ENCODE results near the gene ANXA11. TPM values are rescaled to one million over a fixed set of nuclear protein-coding genes. Genes with fewer than 3 reads are reported as not detected.
A peak's percentile ranks its signal among the peaks of the same experiment; 100 is the strongest.
"Not testable (repeated sequence)": the region's sequence is repeated elsewhere in the genome, so short reads cannot be mapped to it uniquely, and the experiment has no call there.

ANXA11 gene
- total RNA-seq, 1 experiment from 2014 or later = 181 TPM

DNA sequence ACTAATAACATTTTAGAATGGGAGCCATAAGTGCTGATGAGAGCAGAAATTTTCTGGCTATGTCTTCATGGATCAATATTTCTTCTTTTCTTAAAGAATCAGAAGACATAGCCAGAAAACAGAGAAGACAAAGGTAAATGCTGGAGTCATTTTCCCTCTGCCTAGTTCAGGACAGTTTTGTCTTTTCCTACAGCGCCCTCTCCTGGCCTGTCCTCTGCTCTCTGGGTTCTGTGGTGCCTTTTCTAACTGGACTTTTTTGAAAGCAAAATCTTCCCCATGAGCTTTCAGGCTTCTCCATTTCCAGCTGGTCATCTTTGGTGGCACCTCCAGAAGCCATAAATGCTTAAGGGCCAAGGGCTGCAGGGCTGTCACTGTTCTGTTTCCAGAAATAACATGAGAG lies 45.1 kb upstream of the ANXA11 start:
- CTCF ChIA-PET; H3K9me3 ChIP-seq (ENCODE audit: control insufficient read depth in 1 of 2, insufficient read depth in 1 of 2, low read depth in 1 of 2, low read length in 2 of 2); H3K27ac ChIP-seq (ENCODE audit: low read depth, low read length); H4K20me1 ChIP-seq (ENCODE audit: insufficient read depth); H3K4me2 ChIP-seq (ENCODE audit: low read length); H3K79me2 ChIP-seq (ENCODE audit: insufficient read depth, low read length); H3K4me1 ChIP-seq (ENCODE audit: control insufficient read depth in 1 of 2, insufficient read depth in 2 of 2, low read length in 2 of 2); RAD21 ChIA-PET (ENCODE audit: low non-redundant PET in 1 of 2, low total read pairs in 2 of 2, uncharacterized antibody in 2 of 2, unreplicated experiment in 2 of 2); H3K27me3 ChIP-seq (ENCODE audit: insufficient read depth, low read length); H3K9me2 ChIP-seq (ENCODE audit: insufficient read depth); H3K4me3 ChIP-seq (replicated peaks in 1 of 2; ENCODE audit: low read depth in 1 of 2, low read length in 2 of 2); BruUV-seq (replicated peaks); H3K9ac ChIP-seq (ENCODE audit: low read length); H2AFZ ChIP-seq (ENCODE audit: low read depth, low read length, poor library complexity, severe bottlenecking); H3K36me3 ChIP-seq (ENCODE audit: control insufficient read depth in 1 of 2, insufficient read depth in 2 of 2, low read length in 2 of 2); DNase-seq (ENCODE audit: low read depth, low spot score); POLR2A ChIA-PET: not testable (repeated sequence)
- peak; percentile 93 for ATAC-seq
- intact Hi-C loops (cut with micrococcal nuclease) = loop anchor here (10.0 kb wide), 3 partner anchors 196 to 284 kb away; partner anchors contain the start of gene SH2D4B

GRCh38 chr10:80249906-80250305 lies 44.6 kb upstream of the ANXA11 start:
- H3K4me1 ChIP-seq (ENCODE audit: control insufficient read depth in 1 of 2, insufficient read depth in 2 of 2, low read length in 2 of 2); H2AFZ ChIP-seq (ENCODE audit: low read depth, low read length, poor library complexity, severe bottlenecking); H3K27me3 ChIP-seq (ENCODE audit: insufficient read depth, low read length); H3K79me2 ChIP-seq (ENCODE audit: insufficient read depth, low read length); POLR2A ChIA-PET; RAD21 ChIA-PET (ENCODE audit: low non-redundant PET in 1 of 2, low total read pairs in 2 of 2, uncharacterized antibody in 2 of 2, unreplicated experiment in 2 of 2); H3K4me3 ChIP-seq (replicated peaks in 1 of 2; ENCODE audit: low read depth in 1 of 2, low read length in 2 of 2); ATAC-seq; H3K27ac ChIP-seq (ENCODE audit: low read depth, low read length); BruUV-seq (replicated peaks); H3K36me3 ChIP-seq (ENCODE audit: control insufficient read depth in 1 of 2, insufficient read depth in 2 of 2, low read length in 2 of 2); H3K9me2 ChIP-seq (ENCODE audit: insufficient read depth); H3K9ac ChIP-seq (ENCODE audit: low read length); H3K4me2 ChIP-seq (ENCODE audit: low read length); DNase-seq (ENCODE audit: low read depth, low spot score); H3K9me3 ChIP-seq (ENCODE audit: control insufficient read depth in 1 of 2, insufficient read depth in 1 of 2, low read depth in 1 of 2, low read length in 2 of 2); H4K20me1 ChIP-seq (ENCODE audit: insufficient read depth); CTCF ChIA-PET: not testable (repeated sequence)
- intact Hi-C loops (cut with micrococcal nuclease) = loop anchor here (10.0 kb wide), 3 partner anchors 195 to 285 kb away; partner anchors contain the start of gene SH2D4B

DNA sequence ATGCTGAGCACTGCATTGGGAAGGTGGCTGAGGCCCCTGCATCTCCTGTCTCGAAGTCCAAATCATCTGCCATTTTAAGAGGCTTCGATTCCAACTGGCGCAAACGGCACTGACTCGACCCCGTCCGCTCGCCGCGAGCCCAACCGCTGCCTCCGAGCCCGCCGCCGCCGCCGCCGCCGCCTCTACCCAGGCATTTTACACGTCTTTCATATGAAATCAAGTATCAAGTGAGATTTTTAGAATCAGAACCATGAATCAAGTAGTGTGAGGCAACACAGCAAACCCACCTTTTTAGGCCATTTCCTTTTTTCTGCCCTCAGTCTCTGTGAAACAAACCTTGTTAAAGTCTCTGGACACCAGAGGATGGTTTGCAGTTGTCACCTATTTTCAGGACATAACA lies 42.3 kb upstream of the ANXA11 start:
- H3K27ac ChIP-seq (ENCODE audit: low read depth, low read length); H3K4me3 ChIP-seq (replicated peaks in 1 of 2; ENCODE audit: low read depth in 1 of 2, low read length in 2 of 2): not testable (repeated sequence)

DNA sequence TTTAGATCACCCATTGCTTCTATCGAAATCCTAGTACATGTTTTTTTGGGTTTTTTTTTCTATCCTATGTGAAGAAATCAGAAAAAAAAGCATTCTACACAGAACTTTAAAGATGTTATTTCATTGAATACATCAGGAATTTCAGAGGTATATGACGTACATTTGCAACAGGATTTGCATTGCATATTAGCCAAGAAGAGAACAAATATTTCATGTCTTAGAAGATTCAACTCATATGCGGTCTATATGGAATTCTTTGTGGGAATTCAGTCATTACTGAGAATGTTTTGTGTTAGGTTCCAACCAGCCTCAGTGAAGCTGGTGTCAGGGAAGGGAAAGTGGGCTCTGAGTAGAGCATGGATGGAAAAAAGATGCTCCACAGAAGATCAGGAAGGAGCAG lies 39.0 kb upstream of the ANXA11 start:
- POLR2A ChIA-PET; H3K27me3 ChIP-seq (ENCODE audit: insufficient read depth, low read length); H3K4me3 ChIP-seq (replicated peaks in 1 of 2; ENCODE audit: low read depth in 1 of 2, low read length in 2 of 2); ATAC-seq; H3K4me2 ChIP-seq (ENCODE audit: low read length); H2AFZ ChIP-seq (ENCODE audit: low read depth, low read length, poor library complexity, severe bottlenecking); BruUV-seq (replicated peaks); H4K20me1 ChIP-seq (ENCODE audit: insufficient read depth); H3K9me3 ChIP-seq (ENCODE audit: control insufficient read depth in 1 of 2, insufficient read depth in 1 of 2, low read depth in 1 of 2, low read length in 2 of 2); H3K27ac ChIP-seq (ENCODE audit: low read depth, low read length); H3K4me1 ChIP-seq (ENCODE audit: control insufficient read depth in 1 of 2, insufficient read depth in 2 of 2, low read length in 2 of 2); DNase-seq (ENCODE audit: low read depth, low spot score); CTCF ChIA-PET; H3K79me2 ChIP-seq (ENCODE audit: insufficient read depth, low read length); intact Hi-C loops (cut with micrococcal nuclease); H3K9ac ChIP-seq (ENCODE audit: low read length); H3K36me3 ChIP-seq (ENCODE audit: control insufficient read depth in 1 of 2, insufficient read depth in 2 of 2, low read length in 2 of 2); H3K9me2 ChIP-seq (ENCODE audit: insufficient read depth); RAD21 ChIA-PET (ENCODE audit: low non-redundant PET in 1 of 2, low total read pairs in 2 of 2, uncharacterized antibody in 2 of 2, unreplicated experiment in 2 of 2): not testable (repeated sequence)

More for the DNA sequence above, 42.3 kb upstream of the ANXA11 start:
- H3K9ac ChIP-seq (ENCODE audit: low read length); CTCF ChIA-PET; POLR2A ChIA-PET; ATAC-seq; H3K79me2 ChIP-seq (ENCODE audit: insufficient read depth, low read length); H3K4me1 ChIP-seq (ENCODE audit: control insufficient read depth in 1 of 2, insufficient read depth in 2 of 2, low read length in 2 of 2); RAD21 ChIA-PET (ENCODE audit: low non-redundant PET in 1 of 2, low total read pairs in 2 of 2, uncharacterized antibody in 2 of 2, unreplicated experiment in 2 of 2); H4K20me1 ChIP-seq (ENCODE audit: insufficient read depth); BruUV-seq (replicated peaks); H3K36me3 ChIP-seq (ENCODE audit: control insufficient read depth in 1 of 2, insufficient read depth in 2 of 2, low read length in 2 of 2); intact Hi-C loops (cut with micrococcal nuclease); H3K9me2 ChIP-seq (ENCODE audit: insufficient read depth); H2AFZ ChIP-seq (ENCODE audit: low read depth, low read length, poor library complexity, severe bottlenecking); DNase-seq (ENCODE audit: low read depth, low spot score); H3K9me3 ChIP-seq (ENCODE audit: control insufficient read depth in 1 of 2, insufficient read depth in 1 of 2, low read depth in 1 of 2, low read length in 2 of 2); H3K4me2 ChIP-seq (ENCODE audit: low read length); H3K27me3 ChIP-seq (ENCODE audit: insufficient read depth, low read length): not testable (repeated sequence)

GRCh38 chr10:80242341-80242740 lies 37.0 kb upstream of the ANXA11 start:
- H4K20me1 ChIP-seq (ENCODE audit: insufficient read depth); H3K9me2 ChIP-seq (ENCODE audit: insufficient read depth); ATAC-seq; H3K9ac ChIP-seq (ENCODE audit: low read length); H3K27me3 ChIP-seq (ENCODE audit: insufficient read depth, low read length); DNase-seq (ENCODE audit: low read depth, low spot score); H3K27ac ChIP-seq (ENCODE audit: low read depth, low read length); H2AFZ ChIP-seq (ENCODE audit: low read depth, low read length, poor library complexity, severe bottlenecking); CTCF ChIA-PET; H3K9me3 ChIP-seq (ENCODE audit: control insufficient read depth in 1 of 2, insufficient read depth in 1 of 2, low read depth in 1 of 2, low read length in 2 of 2); H3K4me3 ChIP-seq (replicated peaks in 1 of 2; ENCODE audit: low read depth in 1 of 2, low read length in 2 of 2); H3K4me2 ChIP-seq (ENCODE audit: low read length); intact Hi-C loops (cut with micrococcal nuclease); POLR2A ChIA-PET; H3K79me2 ChIP-seq (ENCODE audit: insufficient read depth, low read length); H3K36me3 ChIP-seq (ENCODE audit: control insufficient read depth in 1 of 2, insufficient read depth in 2 of 2, low read length in 2 of 2); BruUV-seq (replicated peaks); RAD21 ChIA-PET (ENCODE audit: low non-redundant PET in 1 of 2, low total read pairs in 2 of 2, uncharacterized antibody in 2 of 2, unreplicated experiment in 2 of 2); H3K4me1 ChIP-seq (ENCODE audit: control insufficient read depth in 1 of 2, insufficient read depth in 2 of 2, low read length in 2 of 2): not testable (repeated sequence)

Measured in HCT116 (cell line).